Measurements from ENCODE around the gene COPS7A. TPM values are rescaled to one million over a fixed set of nuclear protein-coding genes. Genes with fewer than 3 reads are reported as not detected.

Gene COPS7A
- total and polyA plus RNA-seq, 9 of the 15 experiments (the other 6 are each of a cell fraction or from before 2014, with no cell fraction given), result 12.7 to 36.0 (median 24.3) TPM

- no peak for TF ChIP-seq ATF1 (CRISPR knock-in tag; IDR thresholded peaks at IDR 0.05)
- TF ChIP-seq ATF1 (tag; IDR thresholded peaks at IDR 0.05), result no peak
- TF ChIP-seq, protein P1, sequence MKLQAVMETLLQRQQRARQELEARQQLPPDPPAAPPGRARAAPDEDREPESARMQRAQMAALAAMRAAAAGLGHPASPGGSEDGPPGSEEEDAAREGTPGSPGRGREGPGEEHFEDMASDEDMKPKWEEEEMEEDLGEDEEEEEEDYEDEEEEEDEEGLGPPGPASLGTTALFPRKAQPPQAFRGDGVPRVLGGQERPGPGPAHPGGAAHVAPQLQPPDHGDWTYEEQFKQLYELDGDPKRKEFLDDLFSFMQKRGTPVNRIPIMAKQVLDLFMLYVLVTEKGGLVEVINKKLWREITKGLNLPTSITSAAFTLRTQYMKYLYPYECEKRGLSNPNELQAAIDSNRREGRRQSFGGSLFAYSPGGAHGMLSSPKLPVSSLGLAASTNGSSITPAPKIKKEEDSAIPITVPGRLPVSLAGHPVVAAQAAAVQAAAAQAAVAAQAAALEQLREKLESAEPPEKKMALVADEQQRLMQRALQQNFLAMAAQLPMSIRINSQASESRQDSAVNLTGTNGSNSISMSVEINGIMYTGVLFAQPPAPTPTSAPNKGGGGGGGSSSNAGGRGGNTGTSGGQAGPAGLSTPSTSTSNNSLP (IDR thresholded peaks at IDR 0.05; ENCODE audit: borderline replicate concordance, low read depth, low read length), result no peak
- no peak for TF ChIP-seq KAT7 (CRISPR knock-in tag; IDR thresholded peaks at IDR 0.05; ENCODE audit: borderline replicate concordance)
- TF ChIP-seq ZNF3 (CRISPR knock-in tag; IDR thresholded peaks at IDR 0.05), result no peak
- TF ChIP-seq OTX1 (CRISPR knock-in tag; IDR thresholded peaks at IDR 0.05), result 0 out of 2 replicates have a peak, but pooled peaks have one; percentile 61
- peak; percentile 20; the same call in 1 of the 2 replicates for TF ChIP-seq GABPB1 (CRISPR knock-in tag; IDR thresholded peaks at IDR 0.05)
- no peak for TF ChIP-seq BRCA1 (IDR thresholded peaks at IDR 0.05)
- TF ChIP-seq BRCA1 (CRISPR knock-in tag; IDR thresholded peaks at IDR 0.05), result no peak
- TF ChIP-seq, protein P2, sequence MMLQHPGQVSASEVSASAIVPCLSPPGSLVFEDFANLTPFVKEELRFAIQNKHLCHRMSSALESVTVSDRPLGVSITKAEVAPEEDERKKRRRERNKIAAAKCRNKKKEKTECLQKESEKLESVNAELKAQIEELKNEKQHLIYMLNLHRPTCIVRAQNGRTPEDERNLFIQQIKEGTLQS (IDR thresholded peaks at IDR 0.05), result no peak
- TF ChIP-seq, protein P2 (CRISPR knock-in tag; conservative IDR thresholded peaks at IDR 0.05), result no peak
- TF ChIP-seq, protein P3, sequence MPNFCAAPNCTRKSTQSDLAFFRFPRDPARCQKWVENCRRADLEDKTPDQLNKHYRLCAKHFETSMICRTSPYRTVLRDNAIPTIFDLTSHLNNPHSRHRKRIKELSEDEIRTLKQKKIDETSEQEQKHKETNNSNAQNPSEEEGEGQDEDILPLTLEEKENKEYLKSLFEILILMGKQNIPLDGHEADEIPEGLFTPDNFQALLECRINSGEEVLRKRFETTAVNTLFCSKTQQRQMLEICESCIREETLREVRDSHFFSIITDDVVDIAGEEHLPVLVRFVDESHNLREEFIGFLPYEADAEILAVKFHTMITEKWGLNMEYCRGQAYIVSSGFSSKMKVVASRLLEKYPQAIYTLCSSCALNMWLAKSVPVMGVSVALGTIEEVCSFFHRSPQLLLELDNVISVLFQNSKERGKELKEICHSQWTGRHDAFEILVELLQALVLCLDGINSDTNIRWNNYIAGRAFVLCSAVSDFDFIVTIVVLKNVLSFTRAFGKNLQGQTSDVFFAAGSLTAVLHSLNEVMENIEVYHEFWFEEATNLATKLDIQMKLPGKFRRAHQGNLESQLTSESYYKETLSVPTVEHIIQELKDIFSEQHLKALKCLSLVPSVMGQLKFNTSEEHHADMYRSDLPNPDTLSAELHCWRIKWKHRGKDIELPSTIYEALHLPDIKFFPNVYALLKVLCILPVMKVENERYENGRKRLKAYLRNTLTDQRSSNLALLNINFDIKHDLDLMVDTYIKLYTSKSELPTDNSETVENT (CRISPR knock-in tag; IDR thresholded peaks at IDR 0.05), result no peak
- TF ChIP-seq ZNF561 (CRISPR knock-in tag; conservative IDR thresholded peaks at IDR 0.05), result no peak
- TF ChIP-seq, protein P4, sequence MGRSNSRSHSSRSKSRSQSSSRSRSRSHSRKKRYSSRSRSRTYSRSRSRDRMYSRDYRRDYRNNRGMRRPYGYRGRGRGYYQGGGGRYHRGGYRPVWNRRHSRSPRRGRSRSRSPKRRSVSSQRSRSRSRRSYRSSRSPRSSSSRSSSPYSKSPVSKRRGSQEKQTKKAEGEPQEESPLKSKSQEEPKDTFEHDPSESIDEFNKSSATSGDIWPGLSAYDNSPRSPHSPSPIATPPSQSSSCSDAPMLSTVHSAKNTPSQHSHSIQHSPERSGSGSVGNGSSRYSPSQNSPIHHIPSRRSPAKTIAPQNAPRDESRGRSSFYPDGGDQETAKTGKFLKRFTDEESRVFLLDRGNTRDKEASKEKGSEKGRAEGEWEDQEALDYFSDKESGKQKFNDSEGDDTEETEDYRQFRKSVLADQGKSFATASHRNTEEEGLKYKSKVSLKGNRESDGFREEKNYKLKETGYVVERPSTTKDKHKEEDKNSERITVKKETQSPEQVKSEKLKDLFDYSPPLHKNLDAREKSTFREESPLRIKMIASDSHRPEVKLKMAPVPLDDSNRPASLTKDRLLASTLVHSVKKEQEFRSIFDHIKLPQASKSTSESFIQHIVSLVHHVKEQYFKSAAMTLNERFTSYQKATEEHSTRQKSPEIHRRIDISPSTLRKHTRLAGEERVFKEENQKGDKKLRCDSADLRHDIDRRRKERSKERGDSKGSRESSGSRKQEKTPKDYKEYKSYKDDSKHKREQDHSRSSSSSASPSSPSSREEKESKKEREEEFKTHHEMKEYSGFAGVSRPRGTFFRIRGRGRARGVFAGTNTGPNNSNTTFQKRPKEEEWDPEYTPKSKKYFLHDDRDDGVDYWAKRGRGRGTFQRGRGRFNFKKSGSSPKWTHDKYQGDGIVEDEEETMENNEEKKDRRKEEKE (IDR thresholded peaks at IDR 0.05; ENCODE audit: borderline replicate concordance in 1 of 2, control insufficient read depth in 1 of 2, low read depth in 2 of 2, low read length in 1 of 2), result no peak
- no peak for TF ChIP-seq CHD1 (IDR thresholded peaks at IDR 0.05; ENCODE audit: low read length)
- no peak for TF ChIP-seq E2F1 (CRISPR knock-in tag; IDR thresholded peaks at IDR 0.05)
- TF ChIP-seq XRCC3 (IDR thresholded peaks at IDR 0.05), result no peak
These were observed 41.3 kb downstream of the COPS7A start (continued) for GRCh38 chr12:6765048-6765633.

Measured in K562 (cell line).